NOMO-1 treated with DMSO at 0.1 percent for 48 hours (cell line): ENCODE results near the gene IMPA2.
"Not testable (repeated sequence)": the region's sequence is repeated elsewhere in the genome, so short reads cannot be mapped to it uniquely, and the experiment has no call there.

Source experiments
- DNase-seq: peaks from one replicate; lab custom pipeline; 2025; ENCODE audit not compliant: unreplicated experiment; lab: John Stamatoyannopoulos, UW

IMPA2 gene

DNA sequence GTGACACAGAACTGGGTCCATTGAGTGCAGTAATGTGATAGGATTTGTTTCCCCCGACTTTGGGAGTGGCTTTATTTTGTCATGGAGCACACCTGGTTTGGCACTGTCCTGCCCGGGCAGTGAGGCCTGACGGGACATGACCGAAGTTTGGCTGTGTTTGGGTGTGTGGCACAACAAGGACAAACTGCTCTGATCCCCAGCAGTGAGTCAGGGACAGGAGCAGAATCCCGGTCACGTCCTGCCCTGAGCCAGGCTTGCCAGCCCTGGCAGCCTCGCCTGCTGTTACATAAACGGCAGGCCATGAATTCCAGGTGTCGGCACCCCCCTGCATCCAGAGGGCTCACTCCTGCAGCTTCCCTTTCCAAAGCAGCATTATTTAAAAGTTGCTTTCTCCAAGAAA lies 45.7 kb downstream of the IMPA2 start:
- no peak for DNase-seq

DNA sequence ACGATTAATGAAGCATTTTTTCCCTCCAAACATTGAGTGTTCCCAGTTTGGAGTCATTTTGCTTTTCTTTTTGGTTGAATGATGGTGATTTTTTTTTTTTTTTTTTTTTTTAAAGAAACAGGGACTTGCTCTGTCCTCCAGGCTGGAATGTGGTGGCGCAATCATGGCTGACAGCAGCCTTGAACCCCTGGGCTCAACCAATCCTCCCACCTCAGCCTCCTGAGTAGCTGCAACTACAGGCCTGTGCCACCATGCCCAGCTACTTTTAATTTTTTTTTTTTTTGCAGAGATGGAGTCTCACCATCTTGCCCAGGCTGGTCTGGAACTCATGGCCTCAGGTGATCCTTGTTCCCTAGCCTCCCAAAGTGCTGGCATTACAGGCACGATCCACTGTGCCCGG lies 46.2 kb downstream of the IMPA2 start:
- DNase-seq = no peak

DNA sequence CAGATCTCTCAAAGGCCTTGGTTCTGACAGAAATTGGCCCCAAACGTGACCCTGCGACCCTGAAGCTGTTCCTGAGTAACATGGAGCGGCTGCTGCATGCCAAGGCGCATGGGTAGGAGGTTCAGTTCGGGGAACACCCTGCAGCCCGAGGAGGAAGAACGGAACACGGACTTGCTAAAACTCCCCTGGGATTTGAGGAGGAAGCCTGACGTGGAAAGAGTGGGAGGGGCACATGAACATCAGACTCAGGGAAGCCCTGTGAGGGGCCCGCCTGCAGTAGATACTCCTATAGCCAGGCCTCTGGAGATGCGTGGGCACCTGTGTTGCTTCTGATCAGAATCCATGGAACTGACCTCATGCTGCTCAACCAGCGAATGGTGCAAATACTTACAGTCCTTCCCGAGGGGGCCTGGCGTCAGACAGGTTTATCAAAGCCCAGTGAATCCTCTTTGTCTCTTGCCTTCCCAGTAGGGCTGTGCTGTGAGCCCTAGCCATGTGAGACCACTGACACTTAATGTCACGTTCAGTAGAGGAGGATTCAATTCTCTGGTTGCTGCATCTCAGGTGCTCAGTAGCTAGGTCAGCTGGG lies 46.8 kb downstream of the IMPA2 start:
- no peak for DNase-seq

DNA sequence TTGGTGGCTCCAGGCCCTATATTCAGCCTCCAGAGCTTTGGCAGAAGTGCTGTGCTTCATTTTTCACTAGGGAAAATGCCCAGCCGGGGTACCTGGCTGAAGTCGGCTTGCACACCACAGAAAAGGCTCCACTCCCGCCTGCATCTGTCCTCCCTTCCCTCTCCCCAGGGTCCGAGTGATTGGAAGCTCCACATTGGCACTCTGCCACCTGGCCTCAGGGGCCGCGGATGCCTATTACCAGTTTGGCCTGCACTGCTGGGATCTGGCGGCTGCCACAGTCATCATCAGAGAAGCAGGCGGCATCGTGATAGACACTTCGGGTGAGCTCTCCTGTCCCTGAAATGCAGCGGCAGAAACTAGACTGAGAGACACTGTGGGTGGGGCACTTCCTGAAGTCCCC lies 47.4 kb downstream of the IMPA2 start:
- DNase-seq = no peak

DNA sequence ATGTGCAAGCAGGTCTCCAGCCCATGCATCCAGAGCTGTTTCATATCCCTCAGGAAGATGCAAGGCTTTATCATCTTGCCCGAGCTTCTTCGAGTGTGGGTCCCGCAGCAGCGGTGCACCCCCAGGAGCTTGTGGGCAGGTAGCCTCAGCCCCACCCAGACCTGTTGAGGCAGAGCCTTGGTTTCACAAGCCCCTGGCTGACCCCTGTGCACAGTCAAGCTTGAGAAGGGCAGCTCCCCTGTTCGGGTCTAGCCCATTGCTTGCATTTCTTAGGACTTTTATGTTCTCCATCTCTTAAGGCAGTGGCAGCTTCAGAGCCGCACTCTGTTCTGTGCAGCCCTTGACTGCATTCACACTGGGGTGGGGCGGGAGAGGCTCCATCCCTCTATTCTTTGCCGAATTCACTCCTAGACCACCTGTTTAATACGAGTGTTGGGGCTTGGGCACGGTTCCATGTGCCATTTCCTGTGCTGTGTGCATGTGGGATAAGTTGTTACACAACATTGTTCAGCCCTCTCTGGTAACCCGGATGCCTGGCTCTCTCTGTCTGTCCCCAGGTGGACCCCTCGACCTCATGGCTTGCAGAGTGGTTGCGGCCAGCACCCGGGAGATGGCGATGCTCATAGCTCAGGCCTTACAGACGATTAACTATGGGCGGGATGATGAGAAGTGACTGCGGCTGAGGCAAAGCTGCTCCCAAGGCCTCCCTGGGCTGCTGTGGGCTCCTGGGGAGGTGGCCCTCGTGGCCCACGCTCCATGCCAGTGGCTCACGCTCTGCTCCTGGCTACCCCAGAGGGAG lies 48.7 kb downstream of the IMPA2 start:
- no peak for DNase-seq

DNA sequence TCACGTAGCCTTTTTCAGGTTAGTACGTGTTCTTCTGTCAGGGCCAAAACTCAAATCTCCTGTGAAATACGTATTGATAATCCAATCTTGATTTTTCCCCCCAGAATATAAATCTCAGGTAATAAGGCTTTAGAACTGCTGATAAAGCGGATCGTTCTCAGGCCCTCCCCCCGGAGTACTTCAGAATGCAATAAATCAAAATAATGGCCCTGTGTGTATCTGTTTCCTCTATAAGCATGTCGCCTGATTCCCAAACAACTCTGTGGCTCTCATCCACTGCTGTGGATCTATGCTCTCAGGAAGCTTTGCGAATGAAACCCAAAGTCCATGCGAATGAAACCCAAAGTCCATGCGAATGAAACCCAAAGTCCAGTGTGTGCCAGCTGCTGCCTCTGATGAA lies 49.4 kb downstream of the IMPA2 start:
- no peak for DNase-seq

DNA sequence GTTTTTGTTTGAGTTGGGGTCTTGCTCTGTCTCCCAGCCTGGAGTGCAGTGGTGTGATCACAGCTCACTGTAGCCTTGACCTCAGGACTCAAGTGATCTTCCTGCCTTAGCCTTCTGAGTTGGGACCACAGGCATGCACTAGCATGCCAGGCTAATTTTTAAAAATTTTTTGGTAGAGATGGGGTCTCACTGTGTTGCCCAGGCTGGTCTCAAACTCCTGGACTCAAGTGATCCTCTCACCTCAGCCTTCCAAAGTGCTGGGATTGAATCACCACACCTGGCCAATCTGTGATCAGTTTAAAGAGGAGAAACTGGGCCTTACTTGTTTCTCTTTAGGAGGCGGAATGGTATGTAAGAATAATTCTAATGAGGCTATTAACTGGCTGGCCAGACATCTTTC lies 49.9 kb downstream of the IMPA2 start:
- DNase-seq = no peak

DNA sequence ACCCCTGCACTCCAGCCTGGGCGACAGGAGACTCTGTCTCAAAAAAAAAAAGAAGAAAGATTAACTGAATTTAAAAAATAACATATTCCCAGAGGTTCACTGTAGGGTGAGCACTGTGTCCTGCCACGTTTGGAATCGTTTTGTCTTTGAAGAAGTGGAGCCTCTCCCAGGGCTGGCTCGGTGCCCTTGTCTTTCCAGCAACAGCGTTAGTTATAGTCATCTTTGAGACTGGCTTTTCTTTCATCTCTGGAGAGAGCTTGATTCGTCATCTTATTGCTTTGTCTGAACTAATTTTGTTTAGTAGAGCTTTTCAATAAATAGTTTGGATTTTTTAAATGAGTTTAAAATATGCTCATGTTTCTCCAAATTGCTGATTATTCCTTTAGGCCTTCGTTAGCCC lies 50.5 kb downstream of the IMPA2 start:
- no peak for DNase-seq

DNA sequence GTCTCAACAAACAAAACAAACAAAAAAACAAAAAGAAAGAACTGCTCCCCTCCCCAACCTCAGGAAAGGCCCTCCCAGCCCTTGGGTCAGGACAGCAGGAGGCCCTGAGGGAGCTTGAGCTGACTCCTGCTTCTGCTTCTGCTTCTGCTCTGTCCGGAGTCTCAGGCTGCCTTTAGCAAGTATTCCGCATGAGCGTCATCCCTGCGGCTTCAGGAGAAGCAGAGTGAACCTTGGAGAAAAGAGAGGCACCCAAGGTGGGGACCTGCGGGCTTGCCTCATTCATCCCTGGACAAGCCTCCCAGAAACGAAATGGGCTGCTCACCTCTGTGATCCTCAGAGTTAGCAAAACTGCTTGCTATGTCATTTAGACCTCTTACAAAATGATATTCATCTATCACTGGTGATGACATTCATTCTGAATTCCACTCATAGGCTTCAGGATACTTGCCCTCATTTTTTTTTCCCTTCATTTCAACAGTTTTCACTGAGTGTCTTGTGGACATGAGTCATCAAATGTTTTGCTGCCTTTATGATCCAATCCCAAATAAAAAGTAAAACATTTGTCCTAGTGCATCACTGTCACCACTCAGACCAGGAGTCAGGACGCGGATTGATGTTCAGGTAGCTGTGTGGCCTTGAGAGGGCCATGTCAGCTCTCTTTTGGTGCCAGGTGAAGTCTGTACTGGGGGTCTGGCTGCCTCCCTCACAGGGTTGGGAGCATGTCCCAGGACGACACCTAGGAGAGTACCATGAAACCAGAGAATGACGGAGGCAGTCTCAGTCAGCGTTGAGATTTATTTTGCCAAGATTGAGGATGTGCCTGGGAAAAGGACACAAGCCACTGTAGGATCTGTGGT lies 51.7 kb downstream of the IMPA2 start:
- no peak for DNase-seq

- no peak for DNase-seq
These were observed 52.3 kb downstream of the IMPA2 start for GRCh38 chr18:12033643-12034025.

GRCh38 chr18:12034241-12035100 lies 53.2 kb downstream of the IMPA2 start:
- peak; percentile 73 for DNase-seq

- DNase-seq = no peak
These were observed 54.2 kb downstream of the IMPA2 start for GRCh38 chr18:12035481-12035880.

- DNase-seq = no peak
These were observed 55.0 kb downstream of the IMPA2 start for GRCh38 chr18:12036201-12036751.

- DNase-seq = no peak
These were observed 56.9 kb downstream of the IMPA2 start for GRCh38 chr18:12038082-12038638.

DNA sequence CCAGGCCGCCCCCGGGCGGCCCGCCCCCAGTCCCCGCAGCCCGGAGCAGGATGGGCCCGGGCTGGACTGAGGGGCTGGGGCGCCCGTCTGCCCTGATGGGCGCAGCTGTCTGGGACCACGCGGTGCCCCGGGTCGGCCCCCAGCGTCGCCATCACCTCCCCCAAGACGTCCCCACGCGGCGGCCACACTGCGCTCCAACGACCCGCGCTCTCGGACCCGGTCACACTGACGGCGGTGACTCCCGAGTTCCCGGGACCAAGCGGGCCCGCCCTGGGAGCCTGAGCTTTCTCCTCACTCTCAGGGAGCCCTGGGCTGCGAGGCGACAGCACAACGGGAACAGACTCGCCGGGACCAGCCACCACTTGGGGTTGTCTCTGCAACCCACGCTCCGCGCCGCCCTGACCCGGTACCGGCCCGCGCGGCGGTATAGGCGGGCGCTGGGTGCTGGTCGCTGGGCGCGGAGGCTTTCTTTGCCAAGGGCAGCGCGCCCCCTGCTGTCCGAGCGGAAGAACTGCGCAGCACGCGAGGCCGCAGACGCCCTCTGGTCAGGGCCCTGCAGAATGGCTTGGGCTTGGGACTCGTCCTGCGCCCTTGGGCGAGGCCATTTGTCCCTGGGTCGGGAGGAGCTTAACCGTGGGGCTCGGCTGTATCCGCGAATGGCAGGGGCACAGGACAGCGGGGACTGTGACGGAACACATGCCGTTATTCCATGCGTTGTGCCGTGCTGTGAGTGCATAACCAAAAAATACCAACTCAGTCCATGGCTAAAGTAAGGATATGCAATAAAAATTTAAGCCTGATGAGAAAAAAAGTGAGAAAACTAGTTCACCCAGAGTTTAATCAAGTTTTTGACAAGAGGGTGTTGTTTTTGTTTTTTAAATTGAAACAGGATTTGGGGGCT lies 57.6 kb downstream of the IMPA2 start:
- peak; percentile 52 for DNase-seq

GRCh38 chr18:12039540-12039930 lies 58.2 kb downstream of the IMPA2 start:
- DNase-seq = not testable (repeated sequence)

- DNase-seq = no peak
These were observed 60.3 kb downstream of the IMPA2 start for GRCh38 chr18:12041561-12041960.

DNA sequence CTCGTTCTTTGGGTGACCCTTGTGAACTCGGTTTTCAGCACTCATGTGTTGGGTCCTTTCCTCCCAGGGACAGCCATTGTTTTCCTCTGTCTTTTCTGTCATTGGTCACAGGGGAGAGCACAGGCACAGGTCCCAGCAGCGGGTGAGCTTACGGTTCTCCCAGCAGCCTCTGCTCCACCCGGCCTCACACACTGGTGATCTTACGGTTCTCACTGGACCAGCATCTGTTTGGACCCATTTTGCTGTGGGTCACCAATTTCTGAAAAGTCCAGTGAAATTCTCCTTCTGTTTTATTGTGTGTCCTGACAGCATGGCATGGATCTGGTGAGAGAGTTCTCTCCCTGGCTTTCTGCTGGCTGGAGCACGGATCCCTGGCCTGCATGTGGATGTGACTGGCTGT lies 62.5 kb downstream of the IMPA2 start:
- no peak for DNase-seq

DNA sequence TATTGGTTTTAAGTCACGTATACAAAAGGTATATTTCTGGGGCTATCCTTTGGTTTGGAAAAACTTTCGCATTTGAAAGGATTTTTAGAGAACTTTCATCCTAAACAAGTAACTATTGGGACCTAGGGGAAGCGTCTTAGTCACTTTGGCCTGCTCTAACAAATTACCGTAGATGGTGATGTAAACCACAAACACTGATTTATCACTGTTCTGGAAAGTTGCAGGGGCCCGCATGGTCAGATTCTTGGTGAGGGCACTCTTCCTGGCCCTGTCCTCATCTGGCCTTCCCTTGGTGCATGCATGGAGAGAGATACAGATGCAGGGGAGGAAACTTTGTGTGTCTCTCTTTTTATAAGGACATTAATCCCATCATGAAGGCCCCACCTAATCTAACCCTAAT lies 63.3 kb downstream of the IMPA2 start:
- DNase-seq = no peak
